Kidney (tissue), 14 donors: ENCODE data around the gene SHISA6. TPM values are rescaled to one million over a fixed set of nuclear protein-coding genes. Genes with fewer than 3 reads are reported as not detected.

Experiments
- DNase-seq, 5 donors: peaks; one replicate each; pipeline ENCODE4 v3.0.0-alpha.2; 2013 to 2020
- FAIRE-seq: peaks from 2 replicates; lab custom pipeline; 2012; peaks lifted over from hg19 to GRCh38; lab: Jason Lieb, UNC
- H3K27ac ChIP-seq, 2 donors: one replicate each; pipeline ENCODE4 v1.7.0; 2013; ENCODE audit warnings: low read depth in 2 of 2, low read length in 2 of 2, inconsistent platforms in 1 of 2
- H3K27me3 ChIP-seq: one replicate; pipeline ENCODE4 v1.7.1; 2013; ENCODE audit warnings: low read length, inconsistent platforms; ENCODE audit not compliant: control insufficient read depth, insufficient read depth
- H3K36me3 ChIP-seq, 3 donors: one replicate each; pipeline versions ENCODE4 v1.7.0 to v1.7.1; 2013; ENCODE audit warnings: low read length in 3 of 3, control low read depth in 1 of 3, inconsistent platforms in 1 of 3; ENCODE audit not compliant: insufficient read depth in 3 of 3, control insufficient read depth in 2 of 3
- H3K4me1 ChIP-seq, 3 donors: one replicate each; pipeline versions ENCODE4 v1.7.0 to v1.7.1; 2013; ENCODE audit warnings: low read length in 3 of 3, inconsistent platforms in 1 of 3, low read depth in 1 of 3; ENCODE audit not compliant: control insufficient read depth in 2 of 3, insufficient read depth in 2 of 3
- H3K4me3 ChIP-seq, 3 donors: one replicate each; pipeline versions ENCODE4 v1.7.0 to v1.8.1; 2013; ENCODE audit warnings: low read length in 3 of 3, control low read depth in 1 of 3, inconsistent platforms in 1 of 3
- H3K9ac ChIP-seq, 3 donors: one replicate each; pipeline versions ENCODE4 v1.7.0 to v1.7.1; 2013; ENCODE audit warnings: low read length in 3 of 3, control low read depth in 1 of 3, inconsistent platforms in 1 of 3
- H3K9me3 ChIP-seq, 3 donors: one replicate each; pipeline versions ENCODE4 v1.7.0 to v1.7.1; 2013; ENCODE audit warnings: low read length in 3 of 3, control low read depth in 1 of 3, inconsistent platforms in 1 of 3; ENCODE audit not compliant: control insufficient read depth in 2 of 3, insufficient read depth in 1 of 3
- CTCF ChIP-seq: IDR thresholded peaks from 3 replicates; pipeline ENCODE4 v1.5.1; 2012; ENCODE audit warnings: mild to moderate bottlenecking, moderate library complexity, borderline replicate concordance; ENCODE audit not compliant: insufficient read depth; ENCODE audit errors: extremely low read depth
- intact Hi-C: fragments of 100-400 bp; cut with DNase I; formaldehyde crosslinking; loops from one replicate; pipeline ENCODE4 v1.11.1; 2022
- polyA plus RNA-seq: library from polyadenylated mRNA; stranded (reverse); fragments of 350-450 nt; fragmentation: Illumina TruSeq; extraction: RNeasy Lipid Tissue Mini Kit (QIAGEN cat#74804); gene quantifications from one replicate; pipeline ENCODE4 v1.2.3, GENCODE V29; 2014; ENCODE audit warnings: low read depth, low replicate concordance; ENCODE audit not compliant: insufficient read depth
- total RNA-seq: library from RNA; stranded (reverse); fragmentation: NEBNext Ultra II Directional; extraction: Animal tissue kit (Norgen Biotek cat#: 25700); gene quantifications from one replicate; pipeline ENCODE4 v1.2.1, GENCODE V29; 2021
- donor health status: control.
- donor health status: control.
- donor health status: control.
- donor health status: control.
- donor health status: control.
- donor health status: DM: yes; HTN: yes; CAD: no.
- donor health status: Normal renal cell carcinoma (clear cell type).

SHISA6 gene
- total and polyA plus RNA-seq, 2 donors from 2014 or later, result 0.84 to 1.0 TPM

- Histone ChIP-seq H3K27ac (no peak overlapping the region), H3K36me3 (no peaks in the 10 kb centered on the region), H3K9me3 (peaks cover 0 to 13% (median 1%) of the 10 kb centered on the region in 3 donors), H3K4me1 (no peaks in the 10 kb centered on the region), H3K4me3 (no peak overlapping the region), H3K9ac (no peak overlapping the region), H3K27me3 (no peaks in the 10 kb centered on the region)
- intact Hi-C loops, result no loop called here
- no peak for FAIRE-seq
- TF ChIP-seq CTCF, result no peak
- no peak for DNase-seq
Measured at GRCh38 chr17:11406716-11407115, 165.7 kb downstream of the SHISA6 start.

- intact Hi-C loops, result no loop called here
- H3K27ac ChIP-seq, result no peak overlapping the region
- no peak for TF ChIP-seq CTCF
- no peak overlapping the region for H3K4me3 ChIP-seq
- no peaks in the 10 kb centered on the region for H3K36me3 ChIP-seq
- no peaks in the 10 kb centered on the region for H3K27me3 ChIP-seq
- no peaks in the 10 kb centered on the region for H3K4me1 ChIP-seq
- FAIRE-seq (no peak), DNase-seq (no peak)
- no peaks in the 10 kb centered on the region for H3K9me3 ChIP-seq
- H3K9ac ChIP-seq, result no peak overlapping the region
Measured at GRCh38 chr17:11412654-11413053, 171.6 kb downstream of the SHISA6 start.

GRCh38 chr17:11418342-11418741, 177.3 kb downstream of the SHISA6 start:
- FAIRE-seq (no peak), DNase-seq (no peak)
- TF ChIP-seq CTCF, result no peak
- no peak overlapping the region for H3K9ac ChIP-seq
- H3K4me1 ChIP-seq, result no peaks in the 10 kb centered on the region
- H3K9me3 ChIP-seq, result no peaks in the 10 kb centered on the region
- H3K27ac ChIP-seq, result no peak overlapping the region
- H3K36me3 ChIP-seq, result no peaks in the 10 kb centered on the region
- H3K27me3 ChIP-seq, result no peaks in the 10 kb centered on the region
- H3K4me3 ChIP-seq, result no peak overlapping the region
- intact Hi-C loops, result no loop called here

- DNase-seq, result no peak
- no peaks in the 10 kb centered on the region for H3K27me3 ChIP-seq
- no peak overlapping the region for H3K27ac ChIP-seq
- H3K36me3 ChIP-seq, result no peaks in the 10 kb centered on the region
- intact Hi-C loops, result no loop called here
- TF ChIP-seq CTCF, result no peak
- no peak overlapping the region for H3K4me3 ChIP-seq
- H3K9me3 ChIP-seq, result no peaks in the 10 kb centered on the region
- H3K4me1 ChIP-seq, result no peaks in the 10 kb centered on the region
- H3K9ac ChIP-seq, result no peak overlapping the region
- FAIRE-seq, result no peak
Measured at GRCh38 chr17:11430751-11431150, 189.7 kb downstream of the SHISA6 start.
